Ectodermal cell (in vitro differentiated cells): ENCODE results near the gene NRP1.

Experiments
- H3K27ac ChIP-seq: 2 replicates; pipeline ENCODE4 v1.7.0; 2013; ENCODE audit warnings: mild to moderate bottlenecking, low read depth, low read length; ENCODE audit not compliant: insufficient read depth, poor library complexity, severe bottlenecking
- H3K27me3 ChIP-seq: 2 replicates; pipeline ENCODE4 v1.7.0; 2013; ENCODE audit warnings: mild to moderate bottlenecking, low read length; ENCODE audit not compliant: insufficient read depth, control insufficient read depth, poor library complexity, severe bottlenecking
- H3K36me3 ChIP-seq: one replicate; pipeline ENCODE4 v1.7.0; 2013; ENCODE audit warnings: low read length; ENCODE audit not compliant: control insufficient read depth, insufficient read depth
- H3K4me1 ChIP-seq: one replicate; pipeline ENCODE4 v1.7.0; 2013; ENCODE audit warnings: low read length; ENCODE audit not compliant: control insufficient read depth, insufficient read depth
- H3K4me3 ChIP-seq: 2 replicates; pipeline ENCODE4 v1.7.0; 2013; ENCODE audit warnings: low read depth, low read length, control low read depth; ENCODE audit not compliant: insufficient read depth
- H3K9me3 ChIP-seq: 2 replicates; pipeline ENCODE4 v1.7.0; 2013; ENCODE audit warnings: mild to moderate bottlenecking, low read length, moderate library complexity; ENCODE audit not compliant: control insufficient read depth
- WGBS, 2 experiments: methylation state at CpG; one replicate each; pipeline ENCODE4 v1.1.7; 2013; ENCODE audit warnings: missing lambda C conversion rate in 2 of 2; 5-methylcytosine and 5-hydroxymethylcytosine counted together

The NRP1 gene

GRCh38 chr10:33134011-33134751 lies 200.3 kb downstream of the NRP1 start:
- WGBS, 2 experiments = 85% methylated on average over 11 of the region's 11 CpGs
- no peaks in the 10 kb centered on the region for H3K4me1 ChIP-seq
- no peaks in the 10 kb centered on the region for H3K27me3 ChIP-seq
- H3K36me3 ChIP-seq = no peaks in the 10 kb centered on the region
- H3K9me3 ChIP-seq = no peaks in the 10 kb centered on the region
- no peak overlapping the region for H3K27ac ChIP-seq
- no peak overlapping the region for H3K4me3 ChIP-seq

GRCh38 chr10:33133557-33133956 lies 200.9 kb downstream of the NRP1 start:
- Histone ChIP-seq H3K4me1 (no peaks in the 10 kb centered on the region), H3K27ac (no peak overlapping the region), H3K4me3 (no peak overlapping the region), H3K36me3 (no peaks in the 10 kb centered on the region), H3K9me3 (no peaks in the 10 kb centered on the region), H3K27me3 (no peaks in the 10 kb centered on the region)

- Histone ChIP-seq H3K36me3 (no peaks in the 10 kb centered on the region), H3K4me3 (no peak overlapping the region), H3K27ac (no peak overlapping the region), H3K9me3 (no peaks in the 10 kb centered on the region), H3K4me1 (no peaks in the 10 kb centered on the region), H3K27me3 (no peaks in the 10 kb centered on the region)
- 93 to 94% methylated on average over 1 of the region's 1 CpG for WGBS, 2 experiments
These were observed 201.8 kb downstream of the NRP1 start for GRCh38 chr10:33132626-33133025.

GRCh38 chr10:33129996-33130386 lies 204.5 kb downstream of the NRP1 start:
- Histone ChIP-seq H3K27ac (no peak overlapping the region), H3K4me3 (no peak overlapping the region), H3K4me1 (no peaks in the 10 kb centered on the region), H3K27me3 (no peaks in the 10 kb centered on the region), H3K9me3 (no peaks in the 10 kb centered on the region), H3K36me3 (no peaks in the 10 kb centered on the region)
- 95 to 96% methylated on average over 5 of the region's 5 CpGs for WGBS, 2 experiments

GRCh38 chr10:33129141-33129995 lies 205.1 kb downstream of the NRP1 start:
- Histone ChIP-seq H3K4me3 (no peak overlapping the region), H3K36me3 (no peaks in the 10 kb centered on the region), H3K27me3 (no peaks in the 10 kb centered on the region), H3K4me1 (no peaks in the 10 kb centered on the region), H3K27ac (no peak overlapping the region), H3K9me3 (no peaks in the 10 kb centered on the region)
- WGBS, 2 experiments = 83 to 85% methylated on average over 10 of the region's 10 CpGs

GRCh38 chr10:33127622-33128021 lies 206.8 kb downstream of the NRP1 start:
- H3K27ac ChIP-seq = no peak overlapping the region
- H3K36me3 ChIP-seq = no peaks in the 10 kb centered on the region
- no peak overlapping the region for H3K4me3 ChIP-seq
- no peaks in the 10 kb centered on the region for H3K9me3 ChIP-seq
- no peaks in the 10 kb centered on the region for H3K4me1 ChIP-seq
- H3K27me3 ChIP-seq = no peaks in the 10 kb centered on the region
- WGBS, 2 experiments = 87 to 96% methylated on average over 4 to 6 of the region's 9 CpGs
